Muscle of leg (tissue), 11 donors: ENCODE results near the gene TSHB. TPM values are rescaled to one million over a fixed set of nuclear protein-coding genes. Genes with fewer than 3 reads are reported as not detected.

ENCODE experiments used
- DNase-seq: peaks from one replicate; pipeline ENCODE4 v3.0.0; 2013
- H3K27ac ChIP-seq: one replicate; pipeline ENCODE4 v1.5.1; 2013; ENCODE audit warnings: mild to moderate bottlenecking, low read length, control low read depth
- H3K27me3 ChIP-seq: one replicate; pipeline ENCODE4 v1.6.1; 2013; ENCODE audit warnings: low read length; ENCODE audit not compliant: control insufficient read depth, insufficient read depth
- H3K36me3 ChIP-seq: one replicate; pipeline ENCODE4 v1.6.1; 2013; ENCODE audit warnings: low read length; ENCODE audit not compliant: control insufficient read depth, insufficient read depth
- H3K4me1 ChIP-seq: one replicate; pipeline ENCODE4 v1.6.1; 2013; ENCODE audit warnings: low read length; ENCODE audit not compliant: control insufficient read depth, insufficient read depth
- H3K4me3 ChIP-seq: one replicate; pipeline ENCODE4 v1.5.1; 2013; ENCODE audit warnings: low read length, control low read depth
- H3K9me3 ChIP-seq: replicated peaks from 2 replicates; pipeline ENCODE4 v1.6.1; 2013; ENCODE audit warnings: low read depth, low read length; ENCODE audit not compliant: control insufficient read depth
- WGBS: methylation state at CpG from one replicate; pipeline ENCODE4 v1.1.5; 2013; ENCODE audit warnings: missing lambda C conversion rate; ENCODE audit not compliant: insufficient coverage; 5-methylcytosine and 5-hydroxymethylcytosine counted together
- polyA plus RNA-seq, 8 donors: library from polyadenylated mRNA; unstranded; fragments of 120-200 nt; gene quantifications; one replicate each; pipeline versions ENCODE4 v1.2.1 to v1.2.3, GENCODE V29; 2013; ENCODE audit warnings: inconsistent platforms in 1 of 8, low replicate concordance in 1 of 8; ENCODE audit not compliant: insufficient read length in 8 of 8, insufficient read depth in 1 of 8
- total RNA-seq: library from RNA; stranded (reverse); fragments of 120-200 nt; gene quantifications from one replicate; pipeline ENCODE4 v1.2.4, GENCODE V29; 2013

The TSHB gene
- total and polyA plus RNA-seq, 9 donors: not detected

GRCh38 chr1:115069659-115070308 is 40.2 kb downstream of the TSHB start:
- H3K9me3 ChIP-seq: no peaks in the 10 kb centered on the region
- no peak overlapping the region for H3K27ac ChIP-seq
- no peak overlapping the region for H3K4me3 ChIP-seq
- H3K27me3 ChIP-seq: no peaks in the 10 kb centered on the region
- peaks cover 20% of the 10 kb centered on the region for H3K4me1 ChIP-seq
- no peak for DNase-seq
- no peaks in the 10 kb centered on the region for H3K36me3 ChIP-seq
- no CpG with 5 or more reads among the region's 7 CpGs for WGBS

DNA sequence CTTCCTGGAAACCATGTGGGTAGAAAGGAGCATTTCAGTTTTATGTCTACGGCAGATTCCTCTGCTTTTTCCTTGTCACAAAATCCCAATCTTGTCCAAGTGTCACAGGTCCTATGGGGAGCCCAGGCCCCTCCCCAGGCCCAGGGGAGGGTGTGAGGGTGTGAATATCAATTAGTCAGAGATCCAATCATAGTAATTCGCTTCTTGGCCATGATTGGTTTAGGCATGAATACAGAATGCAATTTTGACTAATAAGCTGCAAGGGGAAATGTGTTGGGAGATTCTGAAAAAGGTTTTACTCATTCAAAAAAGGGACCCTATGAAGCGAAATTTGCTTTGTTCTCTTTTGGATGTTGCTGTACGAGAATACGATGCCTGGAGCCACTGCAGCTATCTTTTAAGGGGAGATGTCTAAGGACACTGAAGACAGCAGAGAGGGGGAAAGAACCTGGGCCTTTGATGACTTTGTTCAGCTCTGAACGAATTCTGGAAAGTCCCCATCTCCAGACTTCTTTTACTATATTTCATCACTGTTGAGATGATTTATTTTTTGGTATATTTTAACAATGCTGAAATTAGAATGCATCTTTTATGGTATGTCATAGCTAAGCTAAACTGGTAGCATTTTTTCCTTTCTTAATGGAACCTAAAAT is 41.5 kb downstream of the TSHB start:
- WGBS: 80% methylated on average over 3 of the region's 6 CpGs
- no peak overlapping the region for H3K27ac ChIP-seq
- peaks cover 20% of the 10 kb centered on the region for H3K4me1 ChIP-seq
- H3K27me3 ChIP-seq: no peaks in the 10 kb centered on the region
- no peaks in the 10 kb centered on the region for H3K9me3 ChIP-seq
- H3K4me3 ChIP-seq: no peak overlapping the region
- no peak for DNase-seq
- H3K36me3 ChIP-seq: no peaks in the 10 kb centered on the region

- Histone ChIP-seq H3K36me3 (no peaks in the 10 kb centered on the region), H3K27ac (peak overlapping the region; percentile 78), H3K27me3 (no peaks in the 10 kb centered on the region), H3K4me1 (peaks cover 16% of the 10 kb centered on the region), H3K9me3 (no peaks in the 10 kb centered on the region), H3K4me3 (no peak overlapping the region)
- DNase-seq: peak; percentile 66
- 75% methylated on average over 7 of the region's 10 CpGs for WGBS
Measured at GRCh38 chr1:115073298-115074087, 43.9 kb downstream of the TSHB start.

GRCh38 chr1:115074839-115075534 is 45.4 kb downstream of the TSHB start:
- DNase-seq: no peak
- Histone ChIP-seq H3K27me3 (no peaks in the 10 kb centered on the region), H3K4me1 (peaks cover 13% of the 10 kb centered on the region), H3K9me3 (no peaks in the 10 kb centered on the region), H3K36me3 (no peaks in the 10 kb centered on the region), H3K27ac (no peak overlapping the region), H3K4me3 (no peak overlapping the region)
- WGBS: 55% methylated on average over 6 of the region's 11 CpGs

- no peaks in the 10 kb centered on the region for H3K9me3 ChIP-seq
- H3K36me3 ChIP-seq: no peaks in the 10 kb centered on the region
- WGBS: 83% methylated on average over 3 of the region's 4 CpGs
Measured at GRCh38 chr1:115076384-115076915, 46.8 kb downstream of the TSHB start.

GRCh38 chr1:115077286-115077983 is 47.8 kb downstream of the TSHB start:
- no peaks in the 10 kb centered on the region for H3K27me3 ChIP-seq
- peaks cover 13% of the 10 kb centered on the region for H3K4me1 ChIP-seq
- no peak overlapping the region for H3K4me3 ChIP-seq
- WGBS: no CpG with 5 or more reads among the region's 5 CpGs
- H3K36me3 ChIP-seq: no peaks in the 10 kb centered on the region
- H3K27ac ChIP-seq: no peak overlapping the region
- no peak for DNase-seq
- no peaks in the 10 kb centered on the region for H3K9me3 ChIP-seq

More at GRCh38 chr1:115076384-115076915, 46.8 kb downstream of the TSHB start:
- no peak for DNase-seq
- H3K4me1 ChIP-seq: peaks cover 13% of the 10 kb centered on the region
- no peaks in the 10 kb centered on the region for H3K27me3 ChIP-seq
- no peak overlapping the region for H3K4me3 ChIP-seq
- no peak overlapping the region for H3K27ac ChIP-seq

DNA sequence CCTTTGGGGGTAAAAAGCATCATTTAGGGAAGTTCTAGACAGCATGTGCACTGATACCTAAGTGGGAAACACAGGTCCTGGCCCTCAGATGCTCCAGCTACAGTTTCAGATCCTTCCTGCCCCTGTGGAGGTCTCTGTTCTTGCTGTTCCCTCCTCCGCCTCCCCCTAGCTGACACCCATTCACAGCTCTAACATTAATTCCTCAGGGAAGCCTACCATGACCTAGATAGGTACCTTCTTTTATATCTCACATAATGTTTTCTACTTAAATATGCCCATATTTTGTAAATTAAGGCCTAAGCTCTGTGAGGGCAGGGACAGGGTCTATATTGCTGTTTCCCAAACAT is 48.3 kb downstream of the TSHB start:
- Histone ChIP-seq H3K36me3 (no peaks in the 10 kb centered on the region), H3K4me3 (no peak overlapping the region), H3K27ac (no peak overlapping the region), H3K9me3 (no peaks in the 10 kb centered on the region), H3K4me1 (peaks cover 13% of the 10 kb centered on the region), H3K27me3 (no peaks in the 10 kb centered on the region)
- WGBS: 100% methylated on average over 1 of the region's 1 CpG
- DNase-seq: no peak

DNA sequence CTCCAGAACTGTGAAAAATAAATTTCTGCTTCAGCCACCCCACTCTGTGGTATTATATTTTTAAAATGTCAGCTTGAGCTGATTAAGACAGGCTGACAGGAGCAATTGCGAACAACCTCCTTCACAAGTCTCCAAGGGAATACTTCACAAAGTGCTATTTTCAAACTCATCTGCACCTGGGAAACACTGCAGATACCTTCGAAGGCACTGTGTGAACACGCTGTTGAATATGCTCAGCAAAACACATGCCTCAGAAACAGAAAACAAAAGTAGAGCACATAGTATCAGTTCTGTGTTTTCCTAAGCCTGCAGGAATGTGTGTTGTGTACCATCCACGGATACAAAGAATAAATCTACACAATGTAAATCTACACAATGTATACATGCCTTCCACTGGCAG is 49.1 kb downstream of the TSHB start:
- H3K27me3 ChIP-seq: no peaks in the 10 kb centered on the region

DNA sequence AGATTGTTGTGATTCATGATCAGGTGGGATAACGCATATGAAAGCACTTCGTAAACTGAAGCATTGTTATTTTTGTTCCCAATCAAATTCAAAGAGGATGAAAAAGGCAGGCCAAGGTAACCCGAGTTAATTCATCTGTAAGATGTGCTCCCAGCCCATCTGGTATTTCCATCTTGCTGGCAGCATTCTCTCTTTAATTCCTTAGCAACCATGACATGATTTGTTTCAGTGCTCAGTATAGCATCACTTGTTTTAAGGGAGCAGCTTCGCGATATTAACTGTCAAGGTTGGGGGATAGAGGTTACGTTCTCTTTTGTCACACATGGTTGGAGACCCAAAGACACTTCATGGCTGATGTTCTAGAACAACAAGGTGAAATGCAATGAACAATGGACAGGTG is 53.3 kb downstream of the TSHB start:
- Histone ChIP-seq H3K9me3 (no peaks in the 10 kb centered on the region), H3K27ac (no peak overlapping the region), H3K27me3 (no peaks in the 10 kb centered on the region), H3K4me1 (peaks cover 5% of the 10 kb centered on the region), H3K4me3 (no peak overlapping the region), H3K36me3 (no peaks in the 10 kb centered on the region)
- DNase-seq: peak; percentile 72
- 40% methylated on average over 4 of the region's 6 CpGs for WGBS

More for the DNA sequence above, 49.1 kb downstream of the TSHB start:
- no peak for DNase-seq
- no CpG with 5 or more reads among the region's 4 CpGs for WGBS
- H3K27ac ChIP-seq: no peak overlapping the region
- no peaks in the 10 kb centered on the region for H3K9me3 ChIP-seq
- no peaks in the 10 kb centered on the region for H3K36me3 ChIP-seq
- H3K4me3 ChIP-seq: no peak overlapping the region
- peaks cover 7% of the 10 kb centered on the region for H3K4me1 ChIP-seq
